Activated CD8-positive, alpha-beta memory T cell treated with anti-CD3 and anti-CD28 coated beads, Interleukin-2, amount 50 U/mL, for 1 hour (primary cell): ENCODE measurements around the gene CCDC154.
"Not testable (repeated sequence)": the region's sequence is repeated elsewhere in the genome, so short reads cannot be mapped to it uniquely, and the experiment has no call there.

Experiments used
- DNase-seq: peaks from one replicate; pipeline ENCODE4 v3.0.0-alpha.2; 2020; ENCODE audit errors: extremely low read depth

CCDC154 gene

DNA sequence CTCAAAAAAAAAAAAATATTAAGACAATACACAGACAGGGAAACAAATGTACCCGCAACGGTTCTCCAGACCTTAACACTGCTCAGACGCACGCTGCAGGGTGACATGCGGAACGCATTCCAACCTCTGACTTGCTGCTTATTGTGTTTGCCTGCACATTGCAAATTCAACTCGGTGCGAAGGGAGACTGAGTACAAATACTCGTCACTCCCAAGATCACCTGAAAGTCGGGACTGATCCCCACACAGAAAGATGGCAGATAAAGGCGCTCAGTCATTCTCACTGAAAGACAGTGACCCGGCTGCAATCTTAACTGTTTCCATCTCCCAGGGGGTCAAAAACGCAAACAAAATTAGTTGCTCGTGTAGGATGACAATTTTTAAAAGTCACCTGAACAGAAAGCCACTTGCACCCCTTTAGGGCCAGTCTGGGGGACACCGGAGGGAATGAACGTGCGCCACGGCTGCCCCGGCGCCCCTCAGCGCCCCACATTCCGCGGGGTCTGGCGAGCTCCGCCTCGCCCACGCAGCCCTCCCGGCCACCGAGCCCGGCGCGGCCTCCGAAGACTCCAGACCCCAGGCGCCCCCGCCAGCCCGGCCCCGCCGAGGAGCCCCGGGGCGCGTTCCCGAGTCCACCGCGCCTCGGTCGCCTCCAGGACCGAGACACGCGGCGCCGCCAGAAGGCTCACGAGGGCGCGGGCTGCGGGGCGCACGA, 29.9 kb upstream of the CCDC154 start:
- no peak for DNase-seq

DNA sequence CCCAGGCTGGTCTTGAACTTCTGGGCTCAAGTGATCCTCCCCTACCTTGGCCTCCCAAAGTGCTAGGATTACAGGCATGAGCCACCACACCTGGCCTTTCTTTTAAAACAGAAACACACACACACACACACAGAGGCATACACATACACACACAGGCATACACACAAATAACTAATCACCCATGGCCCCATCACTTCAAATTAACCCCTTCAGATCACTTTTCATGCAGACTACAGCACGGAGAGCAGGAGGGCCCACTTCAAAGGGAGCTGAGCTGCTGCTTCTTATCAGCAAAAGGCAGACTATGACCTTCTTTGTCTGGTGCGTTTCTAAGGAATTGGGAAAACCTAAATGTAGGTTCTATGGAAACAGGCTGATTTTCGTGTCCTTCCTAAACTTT, 28.6 kb upstream of the CCDC154 start:
- no peak for DNase-seq

DNA sequence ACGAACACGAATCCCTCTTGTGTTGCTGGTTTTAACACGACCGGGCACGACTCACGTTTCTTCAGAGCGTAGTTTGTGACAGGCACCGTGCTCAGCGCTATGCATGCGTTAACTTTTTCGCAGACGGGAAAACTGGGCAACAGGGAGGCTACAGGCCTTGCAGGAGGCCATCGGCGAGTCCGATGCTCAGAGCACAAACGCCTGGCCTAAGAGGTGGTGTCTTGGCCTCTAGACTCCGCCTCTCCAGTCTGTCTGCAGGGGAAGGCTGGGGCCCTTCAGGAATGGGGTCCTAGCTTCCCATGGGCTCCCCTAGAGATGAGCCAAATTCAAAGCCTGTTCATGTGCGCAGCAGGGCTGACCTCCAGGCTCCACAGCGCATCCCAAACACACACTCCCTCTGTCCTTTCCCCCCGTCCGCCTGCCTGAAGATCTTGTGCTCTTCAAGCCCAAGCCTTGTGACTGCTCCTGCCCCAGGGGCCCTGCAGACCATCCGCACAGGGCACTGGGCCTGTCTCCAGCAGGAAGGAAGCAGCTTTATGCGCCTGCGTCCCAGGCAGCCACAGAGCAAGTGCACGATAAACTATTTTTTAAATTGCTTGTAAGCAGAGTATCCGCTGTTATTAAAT, 27.3 kb upstream of the CCDC154 start:
- no peak for DNase-seq

DNA sequence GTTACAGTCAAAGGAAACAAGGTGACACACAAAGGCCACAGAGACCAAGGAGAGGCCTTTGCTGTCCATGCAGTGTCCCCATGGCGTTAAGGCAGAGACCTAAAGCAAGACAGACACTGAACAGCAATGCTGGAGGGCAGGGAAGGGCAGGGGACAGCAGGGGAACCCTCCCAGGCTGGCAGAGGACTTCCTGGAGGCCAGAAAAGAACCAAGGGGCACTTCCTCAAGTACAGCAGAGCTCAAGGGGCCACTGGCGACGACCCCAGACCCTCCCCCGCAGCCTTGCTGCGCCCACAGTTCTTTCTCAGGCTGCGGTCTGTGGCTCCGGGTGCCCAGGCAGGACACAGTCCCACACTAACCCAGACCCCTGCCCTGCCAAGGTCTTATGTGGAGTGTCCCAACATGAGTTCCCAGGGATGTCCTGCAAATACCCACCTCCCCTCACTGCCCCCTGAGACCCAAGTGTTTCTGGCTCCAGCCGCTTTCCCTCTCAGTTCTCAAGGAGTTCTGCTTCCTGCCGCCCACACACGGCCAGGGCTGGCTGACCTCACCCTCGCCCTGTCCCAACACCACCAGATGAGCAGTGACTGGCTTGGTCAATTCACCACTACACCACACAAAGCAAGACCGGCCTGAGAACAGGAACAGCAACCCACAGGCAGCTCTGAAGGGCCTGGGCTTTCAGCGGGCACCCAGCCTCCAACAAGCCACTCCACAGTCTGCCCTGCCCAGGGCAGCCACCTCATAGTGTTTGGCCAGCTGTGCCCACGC, 26.3 kb upstream of the CCDC154 start:
- DNase-seq, result no peak

DNA sequence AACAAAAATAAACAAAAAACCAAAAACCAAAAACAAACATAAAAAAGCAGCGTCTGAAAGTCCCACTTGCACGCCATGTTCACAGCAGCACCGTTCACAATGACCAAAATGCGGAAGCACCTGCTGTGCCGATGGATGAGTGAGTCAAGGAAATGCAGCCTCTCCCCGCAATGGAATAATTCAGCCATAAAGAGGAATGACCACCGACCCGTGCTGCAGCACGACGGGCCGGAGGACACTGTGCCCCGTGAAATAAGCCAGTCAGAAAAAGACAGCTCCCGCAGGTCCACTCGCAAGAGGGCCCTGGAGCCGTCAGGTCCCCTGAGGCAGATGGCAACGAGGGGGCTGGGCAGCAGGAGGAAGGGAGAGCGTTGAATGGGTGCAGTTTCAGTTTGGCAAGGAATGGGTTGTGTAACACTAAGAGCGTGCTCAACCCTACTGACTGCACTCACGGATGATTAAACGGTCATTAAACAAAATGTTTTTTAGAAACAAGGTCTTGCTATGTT, 25.4 kb upstream of the CCDC154 start:
- no peak for DNase-seq

DNA sequence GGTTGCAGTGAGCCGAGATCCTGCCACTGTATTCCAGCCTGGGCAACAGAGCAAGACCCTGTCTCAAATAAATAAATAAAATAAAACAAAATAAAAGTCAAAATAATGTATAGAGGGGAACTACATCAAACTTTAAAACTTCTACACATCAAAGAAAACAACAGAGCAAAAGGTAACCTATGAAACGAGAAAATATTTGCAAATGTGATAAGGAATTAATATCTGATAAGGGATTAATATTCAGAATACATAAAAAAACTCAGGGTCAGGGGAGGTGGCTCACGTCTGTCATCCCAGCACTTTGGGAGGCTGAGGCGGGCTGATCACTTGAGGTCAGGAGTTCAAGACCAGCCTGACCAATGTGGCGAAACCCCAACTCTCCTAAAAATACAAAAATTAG, 24.8 kb upstream of the CCDC154 start:
- DNase-seq, result not testable (repeated sequence)

DNA sequence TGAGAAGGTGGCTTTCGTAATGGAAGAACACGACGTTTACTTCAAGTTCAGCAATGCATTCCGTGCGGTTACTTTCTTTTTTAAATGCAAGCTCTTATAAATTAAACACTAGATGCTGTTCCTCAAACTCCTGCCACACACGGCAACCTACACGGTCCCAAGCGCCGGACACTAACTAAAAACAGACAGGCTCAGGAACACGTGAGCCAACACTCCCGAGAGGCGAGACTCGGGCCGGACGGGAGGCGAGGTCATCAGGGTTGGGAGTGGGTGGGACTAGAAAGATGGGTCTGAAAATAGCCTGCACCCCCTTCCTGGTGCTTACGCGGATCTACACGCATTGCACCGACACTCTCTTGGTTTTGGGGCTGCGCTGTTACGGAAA, 24.1 kb upstream of the CCDC154 start:
- DNase-seq, result no peak

DNA sequence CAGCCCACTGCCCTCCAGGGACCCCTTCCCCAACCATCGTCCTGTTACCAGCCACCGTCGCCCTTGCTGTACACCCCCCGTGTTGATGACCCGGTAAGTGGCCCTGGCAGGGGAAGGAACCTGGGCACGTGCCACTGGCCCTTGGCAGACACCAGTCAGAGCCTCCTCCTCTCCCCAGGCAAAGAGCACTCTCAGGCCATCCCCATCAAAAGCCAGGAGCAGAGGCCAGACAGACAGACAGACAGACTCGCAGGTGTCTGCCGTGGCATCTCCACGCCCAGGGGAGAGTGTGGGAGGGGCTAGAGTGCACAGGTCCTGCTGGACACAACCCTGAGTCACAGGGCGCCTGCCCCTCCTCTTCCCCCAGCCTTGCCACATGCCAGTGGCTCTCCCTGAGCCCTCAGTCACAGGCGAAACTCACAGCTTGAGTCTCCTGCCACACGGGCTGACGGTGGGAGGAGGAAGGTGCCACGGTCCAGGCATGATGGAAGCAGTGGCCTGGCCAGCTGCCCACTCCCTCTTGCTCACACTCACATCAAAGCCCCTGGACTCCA, 22.7 kb upstream of the CCDC154 start:
- DNase-seq, result no peak

DNA sequence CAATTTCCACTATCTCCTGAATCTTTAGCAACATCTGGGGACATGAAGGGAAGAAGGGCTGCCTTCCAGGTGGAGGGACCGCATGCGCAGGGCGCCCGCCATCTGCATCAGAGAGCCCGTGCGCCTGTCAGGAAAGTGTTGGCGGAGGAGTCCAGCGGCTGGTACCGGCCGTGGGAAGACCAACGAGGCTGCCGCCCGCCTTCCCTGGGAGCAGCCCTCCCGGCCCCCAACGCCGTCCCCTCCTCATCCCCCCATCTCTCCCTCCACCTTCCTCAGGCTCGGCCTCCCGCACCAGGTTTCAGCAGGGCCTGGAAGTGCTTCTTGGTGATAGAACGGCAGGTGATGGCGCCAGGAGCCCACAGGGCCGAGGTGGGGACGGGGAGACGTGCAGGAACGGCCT, 21.7 kb upstream of the CCDC154 start:
- no peak for DNase-seq

DNA sequence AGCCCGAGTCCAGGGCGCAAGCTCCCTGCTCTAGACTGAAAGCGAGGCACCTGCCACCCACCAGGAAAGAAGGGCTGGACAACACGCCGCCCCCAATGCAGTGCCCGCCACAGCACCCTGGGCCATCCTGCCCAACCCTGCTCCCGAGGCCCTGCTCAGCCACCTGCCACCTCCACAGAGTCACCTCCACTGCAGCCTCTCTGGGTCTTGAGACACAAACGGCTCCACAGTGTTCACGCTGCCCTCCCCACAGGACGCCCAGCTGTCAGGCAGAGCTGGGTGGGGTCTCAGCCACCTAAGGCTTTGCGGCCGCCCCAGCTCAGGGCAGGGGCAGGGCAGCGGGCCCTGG, 21.2 kb upstream of the CCDC154 start:
- no peak for DNase-seq

DNA sequence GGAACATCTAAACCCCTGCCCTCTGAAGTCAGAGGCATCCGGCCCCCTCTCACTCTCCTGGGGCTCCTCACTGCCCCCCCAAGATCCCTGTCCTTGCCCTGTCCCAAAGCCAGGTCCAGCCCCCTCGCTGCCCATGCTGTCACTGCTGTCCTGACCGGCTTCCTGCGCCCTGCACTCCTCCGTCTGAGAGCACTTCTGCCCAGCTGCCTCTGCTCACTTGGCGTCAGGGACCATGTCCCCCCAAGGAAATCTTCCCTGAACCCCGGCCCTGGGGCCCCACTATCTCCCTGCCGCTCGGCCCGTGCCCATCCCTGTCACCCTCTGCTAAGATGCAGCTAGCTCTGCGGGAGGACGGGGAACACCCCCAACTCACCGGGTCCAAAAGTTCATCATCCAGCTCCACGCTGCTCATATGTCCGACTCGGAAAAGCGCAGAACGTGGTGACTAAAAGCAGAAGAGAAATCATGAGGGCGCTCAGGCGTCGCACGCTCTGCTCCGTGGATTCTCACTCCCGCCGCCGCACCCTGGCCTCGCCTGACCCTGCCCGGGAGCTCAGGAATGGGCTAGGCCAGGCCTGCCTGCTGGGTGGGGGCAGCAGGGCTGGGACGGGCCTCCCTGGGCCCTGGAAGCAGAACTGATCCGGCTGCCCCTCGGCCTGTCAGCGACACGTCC, 20.7 kb upstream of the CCDC154 start:
- DNase-seq, result no peak

DNA sequence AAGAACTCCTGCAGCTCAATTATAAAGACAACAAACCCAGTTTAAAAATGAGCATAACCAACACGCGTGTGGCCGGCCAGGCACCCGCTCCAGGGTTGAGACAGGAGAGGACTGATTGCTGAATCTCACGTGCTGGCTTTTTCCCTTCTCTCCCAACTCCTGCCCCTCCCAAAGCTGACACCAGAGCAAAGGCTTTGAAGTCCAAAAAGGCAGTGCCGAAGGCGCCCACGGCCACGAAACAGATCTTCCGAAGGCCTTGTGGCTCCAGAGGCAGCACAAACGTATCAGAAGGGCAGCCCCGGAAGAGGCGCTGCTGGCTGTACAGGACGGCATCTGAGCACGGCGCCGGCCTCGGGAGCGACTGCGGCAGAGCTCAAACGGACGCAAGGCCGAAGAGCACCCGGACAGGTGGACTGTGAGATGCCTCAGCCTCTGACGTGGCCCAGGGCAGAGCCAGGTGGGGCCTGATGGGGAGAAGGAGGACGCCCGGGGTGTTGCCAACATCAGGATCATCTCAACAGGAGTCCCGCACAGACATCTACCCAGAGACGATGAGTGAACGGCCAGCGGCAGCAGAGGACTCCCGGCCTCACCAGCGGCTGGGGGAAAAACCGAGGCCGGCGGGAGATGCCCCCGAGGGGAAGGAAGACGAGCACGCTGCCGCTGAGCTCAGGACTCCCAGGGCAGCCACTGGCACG, 20.0 kb upstream of the CCDC154 start:
- DNase-seq, result no peak

DNA sequence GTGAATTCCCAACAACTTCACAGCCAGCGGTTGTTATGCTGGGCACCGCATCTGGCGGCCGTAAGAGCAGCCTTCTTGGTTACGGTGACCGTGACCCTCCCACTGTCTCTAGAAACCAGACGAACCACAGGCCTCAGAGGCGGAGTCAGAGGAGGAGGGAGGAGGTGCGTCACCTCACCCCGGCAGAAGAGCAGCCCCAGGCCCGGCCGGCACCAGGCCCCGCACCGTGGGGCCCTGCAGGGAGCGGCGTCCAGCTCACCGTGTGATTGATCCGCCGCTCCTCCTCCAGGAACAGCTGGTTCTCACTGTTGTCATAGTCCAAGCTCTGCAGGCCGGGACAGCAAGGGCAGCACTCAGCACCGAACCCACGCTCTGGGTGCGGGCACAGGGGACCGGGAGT, 16.8 kb upstream of the CCDC154 start:
- DNase-seq, result no peak

DNA sequence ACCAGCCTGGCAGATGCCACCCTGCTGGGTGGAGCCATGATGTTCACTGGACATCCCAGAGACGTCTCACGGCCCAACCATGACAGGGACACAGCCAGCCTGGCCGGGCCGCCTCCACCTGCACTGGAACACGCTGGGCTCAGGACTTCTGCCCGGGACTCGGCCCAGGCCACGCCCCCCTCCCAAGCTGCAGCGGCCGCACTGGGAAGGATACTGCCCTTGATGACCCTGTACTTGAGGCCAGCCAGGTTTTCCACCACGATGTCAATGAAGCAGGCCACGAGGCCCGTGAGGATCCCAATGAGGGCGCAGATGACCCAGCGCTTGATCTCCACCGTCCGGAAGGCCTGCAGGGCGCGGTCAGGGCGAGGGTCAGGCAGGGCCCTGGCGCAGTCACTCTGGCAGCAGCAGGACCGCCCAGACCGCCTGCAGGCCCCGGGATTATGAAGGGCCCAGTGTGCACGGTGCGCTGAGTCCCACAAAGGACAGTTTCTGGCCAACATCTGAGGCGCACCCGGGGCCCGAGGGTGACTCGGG, 16.3 kb upstream of the CCDC154 start:
- DNase-seq, result no peak

DNA sequence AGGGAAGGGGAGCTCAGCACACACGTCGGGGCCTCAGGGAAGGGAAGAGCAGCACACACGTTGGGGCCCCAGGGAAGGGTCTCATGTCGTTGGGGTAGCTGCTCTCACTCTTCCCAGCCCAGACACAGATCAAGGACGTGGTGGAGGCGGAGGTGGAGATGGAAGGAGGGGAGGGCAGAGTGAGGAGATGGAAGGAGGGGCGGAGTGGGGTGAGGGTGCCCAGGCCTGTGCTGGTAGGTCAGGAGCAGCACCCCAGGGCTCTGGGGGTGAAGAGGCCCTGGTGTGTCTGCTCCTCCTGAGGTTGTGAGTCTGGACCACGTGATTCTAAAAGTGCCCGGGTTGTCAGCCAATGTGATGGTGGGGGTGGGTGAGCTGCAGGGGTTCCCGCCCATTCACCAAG, 15.6 kb upstream of the CCDC154 start:
- DNase-seq, result no peak

DNA sequence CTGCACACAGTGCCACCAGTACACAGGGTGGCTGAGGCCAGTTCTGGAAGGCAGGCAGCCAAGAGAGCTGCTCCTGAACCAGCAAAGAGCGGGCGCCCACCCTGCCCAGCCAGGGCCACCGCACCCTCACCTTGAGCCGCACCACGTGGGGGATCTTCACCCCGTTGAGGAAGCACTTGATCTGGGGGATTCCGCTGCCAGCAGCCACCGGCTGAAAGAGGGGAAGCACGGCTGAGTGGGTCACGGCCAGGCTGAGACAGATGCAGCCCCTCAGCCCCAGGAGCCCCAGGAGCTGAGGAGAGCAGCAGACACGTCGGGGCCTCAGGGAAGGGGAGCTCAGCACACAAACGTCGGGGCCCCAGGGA, 14.6 kb upstream of the CCDC154 start:
- no peak for DNase-seq

DNA sequence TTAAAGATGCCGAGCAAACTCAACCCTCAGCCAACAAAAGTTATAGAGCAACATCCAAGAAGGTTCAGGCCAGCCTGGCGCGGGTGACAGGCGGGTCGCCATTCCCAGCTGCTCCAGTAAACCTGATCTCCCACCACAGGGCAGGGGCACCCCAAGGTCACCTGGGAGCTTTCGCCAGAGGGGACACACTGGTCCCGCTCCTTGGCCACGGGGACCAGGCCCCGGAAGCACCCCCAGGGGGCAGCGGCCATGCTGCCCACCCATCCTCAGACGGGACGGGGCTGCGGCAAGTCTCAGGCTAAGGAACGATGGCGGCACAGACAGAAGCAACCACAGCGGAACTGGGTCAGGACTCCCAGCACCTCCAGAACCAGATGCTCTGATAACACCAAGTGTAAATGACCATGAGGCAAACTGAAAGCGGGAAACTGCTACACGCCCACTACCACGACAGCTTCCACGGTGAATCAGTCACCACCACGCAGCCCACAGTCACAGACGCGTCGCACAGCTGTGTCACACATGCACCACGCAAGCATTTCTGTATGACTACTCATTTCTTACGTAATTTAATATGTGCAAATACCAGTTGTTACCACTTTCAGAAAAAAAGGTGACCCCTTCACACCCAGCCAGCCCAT, 14.1 kb upstream of the CCDC154 start:
- no peak for DNase-seq

DNA sequence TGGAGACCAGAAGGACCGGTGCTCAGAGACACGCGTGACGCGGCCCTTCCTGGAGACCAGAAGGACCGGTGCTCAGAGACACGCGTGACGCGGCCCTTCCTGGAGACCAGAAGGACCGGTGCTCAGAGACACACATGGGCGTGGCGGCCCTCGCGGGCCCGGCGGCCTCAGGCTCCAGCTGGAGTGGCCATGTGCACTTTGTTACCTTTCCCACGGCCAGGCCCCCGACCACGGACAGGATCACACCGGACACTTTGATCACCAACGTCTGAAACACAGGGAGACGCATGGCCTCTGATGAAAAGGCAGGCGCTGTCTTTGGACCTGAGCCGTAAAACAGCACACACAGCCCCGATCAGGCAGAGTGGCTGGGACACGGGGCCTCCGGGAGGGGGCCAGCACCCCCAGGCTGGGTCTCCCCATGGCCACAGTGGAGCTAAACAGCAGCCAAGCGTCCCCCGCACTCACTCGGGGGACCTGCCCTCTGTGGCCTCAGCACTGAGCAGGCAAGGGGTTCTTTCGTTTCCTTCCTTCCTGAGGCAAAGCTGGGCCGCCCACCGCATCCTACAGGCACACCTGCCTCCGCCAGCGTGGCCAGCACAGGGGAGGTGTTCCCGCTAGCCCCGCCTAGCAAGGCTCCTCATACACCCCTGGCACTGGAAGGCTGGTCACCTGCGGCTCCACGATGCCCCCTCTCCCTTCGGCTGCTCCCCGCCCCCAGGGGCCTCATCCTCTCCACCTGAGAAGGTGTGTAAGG, 13.3 kb upstream of the CCDC154 start:
- DNase-seq, result no peak

DNA sequence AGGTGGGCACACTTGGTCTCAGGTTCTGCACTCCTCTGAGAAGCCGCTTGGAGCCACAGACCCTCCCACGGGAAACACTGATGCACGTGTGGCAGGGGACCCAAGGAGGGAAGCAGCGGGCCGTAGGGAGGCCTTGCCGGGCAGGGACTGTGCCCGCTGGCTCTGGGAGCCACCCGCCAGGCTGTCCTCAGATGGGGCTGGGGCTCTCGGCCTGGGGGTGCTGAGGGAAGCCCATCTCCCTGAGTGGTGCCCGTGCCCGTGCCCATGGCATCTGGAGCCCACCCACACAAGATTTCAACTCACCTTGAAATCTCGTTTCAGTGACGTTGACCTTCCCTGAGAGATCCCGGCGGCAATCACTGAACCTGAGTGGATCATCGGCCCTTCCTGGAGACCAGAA, 12.6 kb upstream of the CCDC154 start:
- no peak for DNase-seq
